Astrocyte (in vitro differentiated cells and primary cell): ENCODE results near the gene TRAFD1.

Experiments
- EZH2 ChIP-seq: IDR thresholded peaks from 2 replicates; pipeline ENCODE4 v1.6.1; 2012; ENCODE audit warnings: mild to moderate bottlenecking, low read length, inconsistent platforms; ENCODE audit not compliant: insufficient read depth
- TF ChIP-seq, protein P1 (sequence below): IDR thresholded peaks from 2 replicates; pipeline ENCODE4 v1.5.1; 2011; ENCODE audit warnings: low read depth, mild to moderate bottlenecking, inconsistent platforms, low read length, moderate library complexity; ENCODE audit not compliant: insufficient read depth

DNA sequence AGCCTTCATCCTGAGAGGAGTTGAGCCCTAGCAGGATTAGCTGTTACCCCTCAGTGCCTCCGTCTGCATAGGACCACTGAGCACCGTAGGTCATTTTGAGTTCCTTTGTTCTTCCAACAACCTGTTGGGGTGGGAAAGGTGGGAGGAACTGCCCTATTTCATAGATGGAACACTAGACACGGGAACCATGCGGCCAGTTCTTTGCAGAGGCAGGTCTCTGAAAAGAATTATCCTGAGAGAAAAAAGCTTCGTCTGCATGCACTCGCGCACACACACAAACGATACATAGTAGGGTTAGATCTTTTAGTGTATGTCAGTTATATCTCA lies 28.5 kb downstream of the TRAFD1 start:
- TF ChIP-seq, protein P1, sequence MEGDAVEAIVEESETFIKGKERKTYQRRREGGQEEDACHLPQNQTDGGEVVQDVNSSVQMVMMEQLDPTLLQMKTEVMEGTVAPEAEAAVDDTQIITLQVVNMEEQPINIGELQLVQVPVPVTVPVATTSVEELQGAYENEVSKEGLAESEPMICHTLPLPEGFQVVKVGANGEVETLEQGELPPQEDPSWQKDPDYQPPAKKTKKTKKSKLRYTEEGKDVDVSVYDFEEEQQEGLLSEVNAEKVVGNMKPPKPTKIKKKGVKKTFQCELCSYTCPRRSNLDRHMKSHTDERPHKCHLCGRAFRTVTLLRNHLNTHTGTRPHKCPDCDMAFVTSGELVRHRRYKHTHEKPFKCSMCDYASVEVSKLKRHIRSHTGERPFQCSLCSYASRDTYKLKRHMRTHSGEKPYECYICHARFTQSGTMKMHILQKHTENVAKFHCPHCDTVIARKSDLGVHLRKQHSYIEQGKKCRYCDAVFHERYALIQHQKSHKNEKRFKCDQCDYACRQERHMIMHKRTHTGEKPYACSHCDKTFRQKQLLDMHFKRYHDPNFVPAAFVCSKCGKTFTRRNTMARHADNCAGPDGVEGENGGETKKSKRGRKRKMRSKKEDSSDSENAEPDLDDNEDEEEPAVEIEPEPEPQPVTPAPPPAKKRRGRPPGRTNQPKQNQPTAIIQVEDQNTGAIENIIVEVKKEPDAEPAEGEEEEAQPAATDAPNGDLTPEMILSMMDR: no peak
- TF ChIP-seq EZH2: no peak
